ENCODE results near the gene DCPS. TPM values are rescaled to one million over a fixed set of nuclear protein-coding genes. Genes with fewer than 3 reads are reported as not detected.

Gene DCPS
- total RNA-seq, 1 experiment from 2014 or later, result 33.2 TPM

DNA sequence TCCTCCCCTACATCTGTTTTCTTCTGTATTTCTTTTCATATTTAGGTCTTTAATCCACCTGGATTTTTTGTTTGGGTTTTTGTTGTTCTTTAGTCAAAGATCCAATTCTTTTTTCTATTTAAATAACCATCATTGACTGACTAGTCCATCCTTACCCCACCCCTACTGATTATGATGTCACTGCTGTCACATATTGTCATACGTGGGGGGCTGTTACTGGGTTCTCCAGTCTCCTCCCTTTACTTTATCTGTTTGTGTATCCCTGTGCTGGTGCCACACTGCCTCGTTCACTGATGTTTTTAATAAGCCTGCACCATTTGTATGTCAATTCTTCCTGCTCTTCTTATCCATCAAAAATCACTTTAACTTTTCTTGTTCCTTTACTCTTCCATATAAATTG is 6.9 kb upstream of the DCPS start:
- TF ChIP-seq, protein P1, sequence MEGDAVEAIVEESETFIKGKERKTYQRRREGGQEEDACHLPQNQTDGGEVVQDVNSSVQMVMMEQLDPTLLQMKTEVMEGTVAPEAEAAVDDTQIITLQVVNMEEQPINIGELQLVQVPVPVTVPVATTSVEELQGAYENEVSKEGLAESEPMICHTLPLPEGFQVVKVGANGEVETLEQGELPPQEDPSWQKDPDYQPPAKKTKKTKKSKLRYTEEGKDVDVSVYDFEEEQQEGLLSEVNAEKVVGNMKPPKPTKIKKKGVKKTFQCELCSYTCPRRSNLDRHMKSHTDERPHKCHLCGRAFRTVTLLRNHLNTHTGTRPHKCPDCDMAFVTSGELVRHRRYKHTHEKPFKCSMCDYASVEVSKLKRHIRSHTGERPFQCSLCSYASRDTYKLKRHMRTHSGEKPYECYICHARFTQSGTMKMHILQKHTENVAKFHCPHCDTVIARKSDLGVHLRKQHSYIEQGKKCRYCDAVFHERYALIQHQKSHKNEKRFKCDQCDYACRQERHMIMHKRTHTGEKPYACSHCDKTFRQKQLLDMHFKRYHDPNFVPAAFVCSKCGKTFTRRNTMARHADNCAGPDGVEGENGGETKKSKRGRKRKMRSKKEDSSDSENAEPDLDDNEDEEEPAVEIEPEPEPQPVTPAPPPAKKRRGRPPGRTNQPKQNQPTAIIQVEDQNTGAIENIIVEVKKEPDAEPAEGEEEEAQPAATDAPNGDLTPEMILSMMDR (IDR thresholded peaks at IDR 0.05; ENCODE audit: unreplicated experiment), result no peak
- no peaks in the 10 kb centered on the region for H3K9me3 Mint-ChIP-seq (ENCODE audit: low read depth, unreplicated experiment)
- no peaks in the 10 kb centered on the region for H3K4me1 Mint-ChIP-seq (ENCODE audit: low read depth, unreplicated experiment)
- H3K4me3 Mint-ChIP-seq (ENCODE audit: low read depth, unreplicated experiment), result no peak overlapping the region
- H3K27ac Mint-ChIP-seq (ENCODE audit: unreplicated experiment), result no peak overlapping the region
- DNase-seq, result no peak
- CTCF ChIA-PET, result no interaction called here
- intact Hi-C loops (cut with micrococcal nuclease; ENCODE audit: unreplicated experiment), result no loop called here
- H3K36me3 Mint-ChIP-seq (ENCODE audit: insufficient read depth, unreplicated experiment), result peaks cover 10% of the 10 kb centered on the region
- no TSS peak for BruUV-seq (replicated peaks)
- no peaks in the 10 kb centered on the region for H3K27me3 Mint-ChIP-seq (ENCODE audit: unreplicated experiment)

DNA sequence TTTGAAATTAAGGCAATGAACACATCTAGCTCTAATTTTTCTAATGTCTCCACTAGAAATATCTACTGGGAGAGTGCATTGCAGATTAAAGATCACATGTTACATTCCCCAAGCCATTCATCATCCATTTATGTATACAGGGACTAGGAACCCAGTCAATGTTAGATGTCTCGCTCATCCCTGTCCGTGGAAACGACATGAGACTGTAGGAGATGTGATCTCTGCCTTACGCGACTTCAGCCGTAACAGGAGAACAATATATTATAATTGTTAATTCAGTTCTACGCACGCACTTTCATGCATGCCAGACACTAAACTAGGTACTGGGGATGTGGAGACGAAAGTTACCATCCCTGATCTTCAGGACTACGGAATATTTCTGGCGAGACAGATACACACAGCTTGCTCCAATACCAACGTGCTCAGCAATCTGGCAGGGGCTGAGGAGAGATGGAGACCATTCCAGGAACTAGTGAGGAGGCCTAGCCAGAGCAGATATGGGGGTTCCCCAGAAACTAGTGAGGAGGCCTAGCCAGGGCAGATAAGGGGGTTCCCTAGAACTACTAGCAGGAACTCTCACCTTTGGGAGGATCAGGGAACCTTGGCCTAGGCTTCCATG is 706 bp downstream of the DCPS start:
- Mint-ChIP-seq H3K4me1 (ENCODE audit: low read depth, unreplicated experiment) (peaks cover 8% of the 10 kb centered on the region), H3K36me3 (ENCODE audit: insufficient read depth, unreplicated experiment) (peaks cover 15% of the 10 kb centered on the region), H3K27ac (ENCODE audit: unreplicated experiment) (peak overlapping the region; percentile 50), H3K4me3 (ENCODE audit: low read depth, unreplicated experiment) (peak overlapping the region; percentile 86), H3K9me3 (ENCODE audit: low read depth, unreplicated experiment) (no peaks in the 10 kb centered on the region), H3K27me3 (ENCODE audit: unreplicated experiment) (no peaks in the 10 kb centered on the region)
- intact Hi-C loops (cut with micrococcal nuclease; ENCODE audit: unreplicated experiment), result loop anchor here (10.0 kb wide), 1 partner anchor 300 kb away; no protein-coding TSS in a partner anchor
- TF ChIP-seq, protein P1 (IDR thresholded peaks at IDR 0.05; ENCODE audit: unreplicated experiment), result no peak
- TSS peak; percentile 56 for BruUV-seq (replicated peaks)
- no peak for DNase-seq
- CTCF ChIA-PET, result interaction anchor here (0.6 to 1.4 kb wide), 2 partner anchors 11 to 113 kb away, joined by 3 to 4 read pairs; no protein-coding TSS in a partner anchor

DNA sequence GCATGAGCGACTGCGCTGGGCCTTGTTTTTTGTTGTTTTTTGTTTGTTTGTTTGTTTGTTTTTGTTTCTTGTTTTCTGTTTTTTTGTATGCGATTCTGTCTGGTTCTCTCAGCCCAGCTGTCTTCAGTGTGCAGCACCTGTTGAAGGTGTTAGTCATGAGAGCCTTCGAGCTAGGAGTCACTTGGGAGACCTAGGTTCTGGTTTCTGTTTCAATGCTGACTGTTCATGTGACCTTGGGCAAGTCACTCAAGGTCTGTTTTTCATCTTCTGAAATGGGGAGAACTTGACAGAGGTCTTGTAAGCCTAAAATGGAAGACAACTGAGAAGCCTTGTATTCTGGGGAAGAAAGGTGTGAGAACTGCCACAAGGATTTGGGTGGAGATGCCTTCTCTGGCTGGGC is 1.8 kb downstream of the DCPS start:
- intact Hi-C loops (cut with micrococcal nuclease; ENCODE audit: unreplicated experiment), result loop anchor here (10.0 kb wide), 1 partner anchor 299 kb away; no protein-coding TSS in a partner anchor
- peaks cover 8% of the 10 kb centered on the region for H3K4me1 Mint-ChIP-seq (ENCODE audit: low read depth, unreplicated experiment)
- TF ChIP-seq, protein P1 (IDR thresholded peaks at IDR 0.05; ENCODE audit: unreplicated experiment), result no peak
- H3K4me3 Mint-ChIP-seq (ENCODE audit: low read depth, unreplicated experiment), result no peak overlapping the region
- no peak for DNase-seq
- BruUV-seq (replicated peaks), result no TSS peak
- peaks cover 19% of the 10 kb centered on the region for H3K36me3 Mint-ChIP-seq (ENCODE audit: insufficient read depth, unreplicated experiment)
- no peaks in the 10 kb centered on the region for H3K27me3 Mint-ChIP-seq (ENCODE audit: unreplicated experiment)
- no peaks in the 10 kb centered on the region for H3K9me3 Mint-ChIP-seq (ENCODE audit: low read depth, unreplicated experiment)
- no peak overlapping the region for H3K27ac Mint-ChIP-seq (ENCODE audit: unreplicated experiment)
- CTCF ChIA-PET, result no interaction called here

DNA sequence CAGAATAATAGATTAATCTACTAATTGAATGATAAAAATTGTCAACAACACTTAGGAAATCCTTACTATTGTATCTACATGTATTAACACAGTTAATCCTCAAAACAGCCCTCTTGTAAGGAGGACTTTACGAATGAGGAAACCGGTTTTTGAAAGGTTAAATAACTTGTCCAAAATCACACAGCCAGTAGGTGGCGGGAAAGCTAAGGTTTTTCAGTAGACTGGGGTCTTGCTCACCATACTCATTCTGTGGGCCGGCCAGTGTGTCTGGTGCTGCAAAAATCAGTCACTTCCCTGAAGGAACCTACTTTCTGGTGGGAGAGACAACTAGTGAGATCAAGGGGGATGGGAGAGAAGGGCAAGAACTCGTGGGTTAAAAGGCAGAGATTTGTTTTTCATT is 3.8 kb downstream of the DCPS start:
- DNase-seq, result peak; percentile 15
- Mint-ChIP-seq H3K4me3 (ENCODE audit: low read depth, unreplicated experiment) (no peak overlapping the region), H3K27ac (ENCODE audit: unreplicated experiment) (no peak overlapping the region), H3K9me3 (ENCODE audit: low read depth, unreplicated experiment) (no peaks in the 10 kb centered on the region), H3K36me3 (ENCODE audit: insufficient read depth, unreplicated experiment) (peaks cover 19% of the 10 kb centered on the region), H3K27me3 (ENCODE audit: unreplicated experiment) (no peaks in the 10 kb centered on the region), H3K4me1 (ENCODE audit: low read depth, unreplicated experiment) (peaks cover 10% of the 10 kb centered on the region)
- TF ChIP-seq, protein P1 (IDR thresholded peaks at IDR 0.05; ENCODE audit: unreplicated experiment), result peak; percentile 17
- no TSS peak for BruUV-seq (replicated peaks)
- CTCF ChIA-PET, result interaction anchor here (1.3 kb wide), 1 partner anchor 173 kb away, joined by 11 read pairs; no protein-coding TSS in a partner anchor
- intact Hi-C loops (cut with micrococcal nuclease; ENCODE audit: unreplicated experiment), result loop anchor here (10.0 kb wide), 1 partner anchor 297 kb away; no protein-coding TSS in a partner anchor

Measured in Calu3 (cell line).